Measurements from ENCODE around the gene CASZ1.

GRCh38 chr1:10779201-10779600, 17.2 kb downstream of the CASZ1 start:
- TF ChIP-seq SUZ12 (IDR thresholded peaks at IDR 0.05; ENCODE audit: extremely low read depth, insufficient read depth, insufficient read length) (no peak), YY1 (IDR thresholded peaks at IDR 0.05; ENCODE audit: insufficient read depth, insufficient read length) (no peak), ZNF274 (IDR thresholded peaks at IDR 0.05; ENCODE audit: low read depth, low read length) (no peak)
